H9 (cell line): ENCODE data around the gene DLL3. TPM values are rescaled to one million over a fixed set of nuclear protein-coding genes. Genes with fewer than 3 reads are reported as not detected.
A peak's percentile ranks its signal among the peaks of the same experiment; 100 is the strongest.

Source experiments
- DNase-seq: peaks from one replicate; pipeline ENCODE4 v3.0.0-alpha.2; 2017
- H2AFZ ChIP-seq: one replicate; pipeline ENCODE4 v1.6.1; 2013; ENCODE audit warnings: mild to moderate bottlenecking, low read length, control low read depth, moderate library complexity
- H2AK5ac ChIP-seq: 2 replicates; pipeline ENCODE4 v1.6.1; 2013; ENCODE audit warnings: low read length, control low read depth, mixed read lengths; ENCODE audit not compliant: insufficient read length
- H2BK120ac ChIP-seq: one replicate; pipeline ENCODE4 v1.6.1; 2013; ENCODE audit warnings: low read depth, mild to moderate bottlenecking, low read length, control low read depth, inconsistent platforms; ENCODE audit not compliant: poor library complexity, severe bottlenecking
- H2BK12ac ChIP-seq: 2 replicates; pipeline ENCODE4 v1.6.1; 2013; ENCODE audit warnings: low read length, control low read depth, mixed read lengths, low read depth; ENCODE audit not compliant: insufficient read length
- H2BK15ac ChIP-seq: 2 replicates; pipeline ENCODE4 v1.6.1; 2013; ENCODE audit warnings: low read depth, low read length, control low read depth
- H2BK20ac ChIP-seq: one replicate; pipeline ENCODE4 v1.6.1; 2013; ENCODE audit warnings: low read depth, mild to moderate bottlenecking, low read length, control low read depth, inconsistent platforms; ENCODE audit not compliant: poor library complexity, severe bottlenecking
- H2BK5ac ChIP-seq: 2 replicates; pipeline ENCODE4 v1.6.1; 2013; ENCODE audit warnings: low read length, control low read depth, mixed read lengths; ENCODE audit not compliant: insufficient read length
- H3K14ac ChIP-seq: 2 replicates; pipeline ENCODE4 v1.6.1; 2013; ENCODE audit warnings: low read length, control low read depth; ENCODE audit not compliant: insufficient read depth
- H3K18ac ChIP-seq: 2 replicates; pipeline ENCODE4 v1.6.1; 2013; ENCODE audit warnings: low read depth, mild to moderate bottlenecking, mixed read lengths, low read length, control low read depth; ENCODE audit not compliant: insufficient read length
- H3K23ac ChIP-seq: 2 replicates; pipeline ENCODE4 v1.6.1; 2013; ENCODE audit warnings: low read length, control low read depth, mixed read lengths, low read depth; ENCODE audit not compliant: insufficient read length
- H3K23me2 ChIP-seq: 2 replicates; pipeline ENCODE4 v1.6.1; 2013; ENCODE audit warnings: low read depth, mild to moderate bottlenecking, mixed read lengths, low read length, control low read depth; ENCODE audit not compliant: insufficient read length, poor library complexity, severe bottlenecking
- H3K27ac ChIP-seq: 2 replicates; pipeline ENCODE4 v1.5.1; 2013; ENCODE audit warnings: low read length, control low read depth, mixed read lengths, low read depth; ENCODE audit not compliant: insufficient read length
- H3K27me3 ChIP-seq: 2 replicates; pipeline ENCODE4 v1.6.1; 2013; ENCODE audit warnings: low read length, control low read depth, inconsistent platforms; ENCODE audit not compliant: insufficient read depth
- H3K4ac ChIP-seq: 2 replicates; pipeline ENCODE4 v1.6.1; 2013; ENCODE audit warnings: low read depth, mild to moderate bottlenecking, control low read depth, inconsistent platforms, low read length, moderate library complexity
- H3K4me1 ChIP-seq: 2 replicates; pipeline ENCODE4 v1.6.1; 2013; ENCODE audit warnings: low read length, control low read depth, inconsistent platforms; ENCODE audit not compliant: insufficient read depth
- H3K4me2 ChIP-seq: 2 replicates; pipeline ENCODE4 v1.6.1; 2013; ENCODE audit warnings: low read length, control low read depth, mixed read lengths; ENCODE audit not compliant: insufficient read length, insufficient read depth
- H3K56ac ChIP-seq: 2 replicates; pipeline ENCODE4 v1.6.1; 2013; ENCODE audit warnings: low read depth, mild to moderate bottlenecking, mixed read lengths, low read length, control low read depth; ENCODE audit not compliant: insufficient read length
- H3K79me1 ChIP-seq: 2 replicates; pipeline ENCODE4 v1.6.1; 2013; ENCODE audit warnings: low read depth, mild to moderate bottlenecking, moderate library complexity, low read length, control low read depth, inconsistent platforms; ENCODE audit not compliant: insufficient read depth, poor library complexity, severe bottlenecking
- H3K79me2 ChIP-seq: 2 replicates; pipeline ENCODE4 v1.6.1; 2013; ENCODE audit warnings: low read length, control low read depth, inconsistent platforms; ENCODE audit not compliant: insufficient read depth
- H3K9ac ChIP-seq: 2 replicates; pipeline ENCODE4 v1.6.1; 2013; ENCODE audit warnings: low read length, control low read depth, mixed read lengths; ENCODE audit not compliant: insufficient read length; ENCODE audit errors: extremely low read depth
- H3K9me3 ChIP-seq: one replicate; pipeline ENCODE4 v1.6.1; 2013; ENCODE audit warnings: low read depth, low read length, inconsistent platforms; ENCODE audit not compliant: control insufficient read depth
- H3T11ph ChIP-seq: one replicate; pipeline ENCODE4 v1.6.1; 2013; ENCODE audit warnings: mild to moderate bottlenecking, low read length, control low read depth, inconsistent platforms
- H4K20me1 ChIP-seq: one replicate; pipeline ENCODE4 v1.6.1; 2013; ENCODE audit not compliant: control insufficient read depth, insufficient read length, insufficient read depth
- H4K5ac ChIP-seq: 2 replicates; pipeline ENCODE4 v1.6.1; 2013; ENCODE audit warnings: low read depth, mild to moderate bottlenecking, mixed read lengths, low read length, control low read depth; ENCODE audit not compliant: insufficient read length
- H4K8ac ChIP-seq: replicated peaks from 2 replicates; pipeline ENCODE4 v1.6.1; 2013; ENCODE audit warnings: low read length, control low read depth, mixed read lengths, low read depth; ENCODE audit not compliant: insufficient read length
- H4K91ac ChIP-seq: 2 replicates; pipeline ENCODE4 v1.6.1; 2013; ENCODE audit warnings: low read depth, mild to moderate bottlenecking, moderate library complexity, mixed read lengths, low read length, control low read depth; ENCODE audit not compliant: insufficient read length
- H3K27ac Mint-ChIP-seq, 3 experiments: 2 replicates in 2 of 3; 3 replicates in 1 of 3; pipeline ENCODE4 v1.8.0; 2020 to 2021; ENCODE audit warnings: mixed read lengths in 3 of 3, mild to moderate bottlenecking in 1 of 3, moderate library complexity in 1 of 3
- H3K27me3 Mint-ChIP-seq: 2 replicates; pipeline ENCODE4 v1.8.0; 2021; ENCODE audit warnings: low read depth, mild to moderate bottlenecking, moderate library complexity, mixed read lengths
- H3K36me3 Mint-ChIP-seq, 3 experiments: 2 replicates in 2 of 3; 3 replicates in 1 of 3; pipeline ENCODE4 v1.8.0; 2020 to 2021; ENCODE audit warnings: low read depth in 3 of 3, mixed read lengths in 3 of 3; ENCODE audit not compliant: insufficient read depth in 1 of 3
- H3K4me1 Mint-ChIP-seq, 2 experiments: 2 replicates each; pipeline ENCODE4 v1.8.0; 2020; ENCODE audit warnings: mixed read lengths in 2 of 2
- H3K4me3 Mint-ChIP-seq, 2 experiments: 2 replicates in 1 of 2; 3 replicates in 1 of 2; pipeline ENCODE4 v1.8.0; 2020 to 2021; ENCODE audit warnings: mild to moderate bottlenecking in 2 of 2, mixed read lengths in 2 of 2, moderate library complexity in 1 of 2
- H3K9me3 Mint-ChIP-seq, 2 experiments: 2 replicates in 1 of 2; 3 replicates in 1 of 2; pipeline ENCODE4 v1.8.0; 2020; ENCODE audit warnings: mild to moderate bottlenecking in 2 of 2, mixed read lengths in 2 of 2, moderate library complexity in 1 of 2
- WGBS: extraction: QIAGEN DNeasy Blood & Tissue Kit; methylation state at CpG from one replicate; pipeline ENCODE4 v1.1.7; 2013; ENCODE audit warnings: missing lambda C conversion rate, low lambda C conversion rate, mixed read lengths; ENCODE audit not compliant: insufficient read length; ENCODE audit errors: extremely low coverage; 5-methylcytosine and 5-hydroxymethylcytosine counted together
- total RNA-seq: library from RNA; stranded (reverse); gene quantifications from 2 replicates; pipeline ENCODE4 v1.2.1, GENCODE V29; 2021
- TF ChIP-seq, protein P1 (sequence below): fragments of 200-600 bp; sonication (generic); conservative IDR thresholded peaks from 3 replicates; pipeline ENCODE4 v1.8.0; 2021; ENCODE audit warnings: antibody characterized with exemption, mild to moderate bottlenecking

DLL3 gene
- total RNA-seq, 1 experiment from 2014 or later, result 2.5 TPM

DNA sequence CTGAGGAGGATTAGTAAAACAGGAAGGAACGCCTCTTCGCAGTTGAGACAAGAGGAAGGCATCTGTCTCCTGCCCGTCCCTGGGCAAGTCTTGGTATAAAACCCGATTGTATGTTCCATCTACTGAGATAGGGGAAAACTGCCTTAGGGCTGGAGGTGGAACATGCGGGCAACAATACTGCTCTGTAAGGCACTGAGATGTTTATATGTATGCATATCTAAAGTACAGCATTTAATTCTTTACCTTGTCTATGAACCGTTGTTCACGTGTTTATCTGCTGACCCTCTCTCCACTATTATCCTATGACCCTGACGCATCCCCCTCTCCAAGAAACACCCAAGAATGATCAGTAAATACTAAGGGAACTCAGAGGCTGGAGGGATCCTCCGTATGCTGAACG lies 18.8 kb upstream of the DLL3 start:
- Histone ChIP-seq H3K79me2 (peaks cover 12% of the 10 kb centered on the region), H4K8ac (no peak overlapping the region), H4K5ac (no peak overlapping the region), H3K4ac (no peak overlapping the region), H2BK12ac (no peak overlapping the region), H2BK15ac (no peak overlapping the region), H3K4me2 (peak overlapping the region; percentile 30), H3K27me3 (no peaks in the 10 kb centered on the region), H3K14ac (no peak overlapping the region), H3K4me1 (no peaks in the 10 kb centered on the region), H2AK5ac (no peak overlapping the region), H3K23me2 (peaks cover 10% of the 10 kb centered on the region), H3K23ac (no peak overlapping the region), H2AFZ (no peak overlapping the region), H2BK20ac (no peak overlapping the region), H4K20me1 (no peaks in the 10 kb centered on the region), H3K9me3 (no peaks in the 10 kb centered on the region), H2BK5ac (no peak overlapping the region), H3K56ac (no peak overlapping the region), H2BK120ac (no peak overlapping the region), H3T11ph (no peak overlapping the region), H3K18ac (no peak overlapping the region), H4K91ac (no peak overlapping the region), H3K79me1 (peaks cover 12% of the 10 kb centered on the region), H3K9ac (no peak overlapping the region), H3K27ac (no peak overlapping the region)
- no peaks in the 10 kb centered on the region for H3K27me3 Mint-ChIP-seq
- DNase-seq, result no peak
- TF ChIP-seq, protein P1, sequence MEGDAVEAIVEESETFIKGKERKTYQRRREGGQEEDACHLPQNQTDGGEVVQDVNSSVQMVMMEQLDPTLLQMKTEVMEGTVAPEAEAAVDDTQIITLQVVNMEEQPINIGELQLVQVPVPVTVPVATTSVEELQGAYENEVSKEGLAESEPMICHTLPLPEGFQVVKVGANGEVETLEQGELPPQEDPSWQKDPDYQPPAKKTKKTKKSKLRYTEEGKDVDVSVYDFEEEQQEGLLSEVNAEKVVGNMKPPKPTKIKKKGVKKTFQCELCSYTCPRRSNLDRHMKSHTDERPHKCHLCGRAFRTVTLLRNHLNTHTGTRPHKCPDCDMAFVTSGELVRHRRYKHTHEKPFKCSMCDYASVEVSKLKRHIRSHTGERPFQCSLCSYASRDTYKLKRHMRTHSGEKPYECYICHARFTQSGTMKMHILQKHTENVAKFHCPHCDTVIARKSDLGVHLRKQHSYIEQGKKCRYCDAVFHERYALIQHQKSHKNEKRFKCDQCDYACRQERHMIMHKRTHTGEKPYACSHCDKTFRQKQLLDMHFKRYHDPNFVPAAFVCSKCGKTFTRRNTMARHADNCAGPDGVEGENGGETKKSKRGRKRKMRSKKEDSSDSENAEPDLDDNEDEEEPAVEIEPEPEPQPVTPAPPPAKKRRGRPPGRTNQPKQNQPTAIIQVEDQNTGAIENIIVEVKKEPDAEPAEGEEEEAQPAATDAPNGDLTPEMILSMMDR, result no peak
- no CpG with 5 or more reads among the region's 10 CpGs for WGBS
- H3K27ac Mint-ChIP-seq, result peak overlapping the region in 2 of 3 experiments; percentile 88 to 95; a peak in 5 of 7 replicates
- no peaks in the 10 kb centered on the region; a peak in 2 of 5 replicates for H3K9me3 Mint-ChIP-seq
- H3K36me3 Mint-ChIP-seq, result peaks cover 25 to 55% (median 50%) of the 10 kb centered on the region in 3 experiments; a peak in 6 of 7 replicates
- peak overlapping the region; percentile 95 to 97 for H3K4me3 Mint-ChIP-seq
- peaks cover 17 to 21% of the 10 kb centered on the region in 2 experiments for H3K4me1 Mint-ChIP-seq
